GM20431 (cell line): ENCODE results near the gene FOXK2.

Experiments used
- in situ Hi-C: fragments of 300-500 bp; cut with MseI, MboI; formaldehyde crosslinking; loops from one replicate; pipeline ENCODE4 v1.15.0; 2020; ENCODE audit warnings: low sequenced_read_pairs; ENCODE audit not compliant: unreplicated experiment

The FOXK2 gene

GRCh38 chr17:82518826-82519810 is at the start of gene FOXK2:
Gene FOXK2, plus strand, starts transcription at chr17:82519732. Its CDS starts 157 bp downstream, at chr17:82519889.
- in situ Hi-C loops = no loop called here

- in situ Hi-C loops = no loop called here
Observed at GRCh38 chr17:82470065-82470464, 49.5 kb upstream of the FOXK2 start.

GRCh38 chr17:82474223-82475010 is 45.1 kb upstream of the FOXK2 start:
- in situ Hi-C loops = no loop called here

- in situ Hi-C loops = no loop called here
Observed at GRCh38 chr17:82475458-82475857, 44.1 kb upstream of the FOXK2 start.

- in situ Hi-C loops = no loop called here
Observed at GRCh38 chr17:82477934-82478333, 41.6 kb upstream of the FOXK2 start.

- in situ Hi-C loops = no loop called here
Observed at GRCh38 chr17:82479602-82480001, 39.9 kb upstream of the FOXK2 start.

GRCh38 chr17:82480318-82480717 is 39.2 kb upstream of the FOXK2 start:
- in situ Hi-C loops = no loop called here

GRCh38 chr17:82483204-82483660 is 36.3 kb upstream of the FOXK2 start:
- in situ Hi-C loops = no loop called here

- in situ Hi-C loops = no loop called here
Observed at GRCh38 chr17:82483836-82484235, 35.7 kb upstream of the FOXK2 start.

GRCh38 chr17:82486231-82487094 is 33.1 kb upstream of the FOXK2 start:
- in situ Hi-C loops = no loop called here

- in situ Hi-C loops = no loop called here
Observed at GRCh38 chr17:82487910-82488309, 31.6 kb upstream of the FOXK2 start.

- in situ Hi-C loops = no loop called here
Observed at GRCh38 chr17:82489117-82489516, 30.4 kb upstream of the FOXK2 start.

GRCh38 chr17:82489851-82490511 is 29.6 kb upstream of the FOXK2 start:
- in situ Hi-C loops = no loop called here

- in situ Hi-C loops = no loop called here
Observed at GRCh38 chr17:82490512-82491195, 28.9 kb upstream of the FOXK2 start.

- in situ Hi-C loops = no loop called here
Observed at GRCh38 chr17:82491196-82491530, 28.4 kb upstream of the FOXK2 start.

GRCh38 chr17:82491533-82491932 is 28.0 kb upstream of the FOXK2 start:
- in situ Hi-C loops = no loop called here

- in situ Hi-C loops = no loop called here
Observed at GRCh38 chr17:82492643-82493225, 26.8 kb upstream of the FOXK2 start.

GRCh38 chr17:82493226-82493781 is 26.2 kb upstream of the FOXK2 start:
- in situ Hi-C loops = no loop called here
